HepG2 (cell line): ENCODE measurements around the gene MTHFD2. TPM values are rescaled to one million over a fixed set of nuclear protein-coding genes. Genes with fewer than 3 reads are reported as not detected.

ENCODE experiments used
- ATAC-seq: fragments of 200-7000 bp; cut with Tn5 transposase; 3 replicates; pipeline ENCODE4 v1.9.1; 2020; ENCODE audit warnings: mild to moderate bottlenecking, moderate library complexity
- BruUV-seq: library from RNA; stranded (reverse); fragments of 400-500 nt; replicated peaks from 2 replicates; lab custom pipeline; 2021; lab: Mats Ljungman, UMichigan
- CTCF ChIA-PET: fragments of 300-600 bp; formaldehyde crosslinking; extraction: SDS; loops from one replicate; lab custom pipeline; 2021; ENCODE audit warnings: low total read pairs, inconsistent platforms, low intra/inter-chr PET ratio; lab: Yijun Ruan, JAX
- POLR2A ChIA-PET: fragments of 350-600 bp; sonication (Branson Sonifier 250); formaldehyde crosslinking; loops from one replicate; lab custom pipeline; 2020; ENCODE audit warnings: antibody characterized with exemption, inconsistent platforms; lab: Yijun Ruan, JAX
- DNase-seq: peaks from one replicate; pipeline ENCODE4 v3.0.0-alpha.2; 2015; ENCODE audit warnings: low spot score
- FAIRE-seq: peaks from 3 replicates; lab custom pipeline; 2011; peaks lifted over from hg19 to GRCh38; lab: Jason Lieb, UNC
- H2AFZ ChIP-seq: one replicate; pipeline ENCODE4 v1.6.1; 2011; ENCODE audit warnings: low read length, inconsistent platforms
- H3K27ac ChIP-seq: fragments of 300-600 bp; 3 replicates; pipeline ENCODE4 v1.8.0; 2011; ENCODE audit warnings: mixed run types, mild to moderate bottlenecking, mixed read lengths, low read length, inconsistent platforms; ENCODE audit not compliant: insufficient read depth; ENCODE audit errors: extremely low read length
- H3K27me3 ChIP-seq, 2 experiments: fragments of 200-600 bp in 1 of 2; 2 replicates in 1 of 2; 3 replicates in 1 of 2; pipeline versions ENCODE4 v1.6.0 to v1.8.0; 2011; ENCODE audit warnings: low read length in 2 of 2, mild to moderate bottlenecking in 2 of 2, moderate library complexity in 2 of 2, inconsistent platforms in 1 of 2; ENCODE audit not compliant: insufficient read depth in 2 of 2, control insufficient read depth in 1 of 2
- H3K36me3 ChIP-seq, 2 experiments: fragments of 200-600 bp in 1 of 2; replicated peaks in 1 of 2; 2 replicates in 1 of 2; 3 replicates in 1 of 2; pipeline versions ENCODE4 v1.5.1 to v1.8.0; 2011; ENCODE audit warnings: low read length in 2 of 2, inconsistent platforms in 1 of 2; ENCODE audit not compliant: insufficient read depth in 2 of 2, control insufficient read depth in 1 of 2
- H3K4me1 ChIP-seq: 2 replicates; pipeline ENCODE4 v1.5.1; 2012; ENCODE audit warnings: low read length, inconsistent platforms; ENCODE audit not compliant: insufficient read depth
- H3K4me2 ChIP-seq: 2 replicates; pipeline ENCODE4 v1.6.0; 2011; ENCODE audit warnings: low read depth, low read length, inconsistent platforms
- H3K4me3 ChIP-seq, 3 experiments: fragments of 200-600 bp in 1 of 3; sonication (generic), shearing (Covaris generic) in 1 of 3; replicated peaks in 1 of 3; 2 replicates each; pipeline ENCODE4 v1.5.1; 2011 to 2016; ENCODE audit warnings: low read length in 3 of 3, inconsistent platforms in 2 of 3, low read depth in 2 of 3, mild to moderate bottlenecking in 2 of 3, control low read depth in 1 of 3, mixed read lengths in 1 of 3; ENCODE audit not compliant: insufficient read depth in 1 of 3
- H3K79me2 ChIP-seq: one replicate; pipeline ENCODE4 v1.6.1; 2011; ENCODE audit warnings: low read length, inconsistent platforms; ENCODE audit not compliant: insufficient read depth
- H3K9ac ChIP-seq: 2 replicates; pipeline ENCODE4 v1.6.0; 2011; ENCODE audit warnings: mild to moderate bottlenecking, low read depth, low read length, inconsistent platforms; ENCODE audit not compliant: insufficient read depth
- H3K9me3 ChIP-seq: 2 replicates; pipeline ENCODE4 v1.5.1; 2012; ENCODE audit warnings: mild to moderate bottlenecking, low read length
- H4K20me1 ChIP-seq: 2 replicates; pipeline ENCODE4 v1.6.0; 2011; ENCODE audit warnings: inconsistent platforms, mild to moderate bottlenecking, low read length, moderate library complexity; ENCODE audit not compliant: insufficient read depth
- CCAR2 ChIP-seq: fragments of 200-400 bp; formaldehyde crosslinking; optimal IDR thresholded peaks from 2 replicates; pipeline ENCODE3; 2018; ENCODE audit warnings: low read depth, mild to moderate bottlenecking, low read length, moderate library complexity
- CERS6 ChIP-seq: sonication (generic); formaldehyde crosslinking; IDR thresholded peaks from 2 replicates; pipeline ENCODE4 v1.5.0; 2020; ENCODE audit warnings: missing genetic modification reagents
- CSRNP1 ChIP-seq: sonication (generic); formaldehyde crosslinking; IDR thresholded peaks from 2 replicates; pipeline ENCODE4 v1.8.1; 2023; ENCODE audit warnings: mild to moderate bottlenecking, missing genetic modification reagents
- DDIT3 ChIP-seq: sonication (generic); formaldehyde crosslinking; IDR thresholded peaks from 2 replicates; pipeline ENCODE4 v1.4.0; 2020; ENCODE audit warnings: mild to moderate bottlenecking, missing genetic modification reagents
- EP300 ChIP-seq, 3 experiments: sonication (generic) in 1 of 3; formaldehyde crosslinking in 1 of 3; IDR thresholded peaks; 2 replicates each; pipeline versions ENCODE4 v1.5.1 to v1.6.1; 2011 to 2020; ENCODE audit warnings: low read depth in 2 of 3, low read length in 2 of 3, borderline replicate concordance in 1 of 3, improper control_type of control experiment in 1 of 3, mild to moderate bottlenecking in 1 of 3, missing genetic modification reagents in 1 of 3, moderate library complexity in 1 of 3
- FLYWCH1 ChIP-seq: sonication (generic); formaldehyde crosslinking; IDR thresholded peaks from 2 replicates; pipeline ENCODE4 v1.8.1; 2023; ENCODE audit warnings: mild to moderate bottlenecking, missing genetic modification reagents
- GATA4 ChIP-seq: sonication (generic); IDR thresholded peaks from 2 replicates; pipeline ENCODE4 v1.6.1; 2016; ENCODE audit warnings: antibody characterized with exemption, low read depth, borderline replicate concordance
- HNF4A ChIP-seq: sonication (generic); formaldehyde crosslinking; IDR thresholded peaks from 2 replicates; pipeline ENCODE4 v1.4.0; 2020; ENCODE audit warnings: missing genetic modification reagents
- NFE2 ChIP-seq: sonication (generic); formaldehyde crosslinking; IDR thresholded peaks from 2 replicates; pipeline ENCODE4 v1.4.0; 2020; ENCODE audit warnings: missing genetic modification reagents
- ONECUT2 ChIP-seq: sonication (generic); formaldehyde crosslinking; IDR thresholded peaks from 2 replicates; pipeline ENCODE4 v1.4.0; 2020; ENCODE audit warnings: missing genetic modification reagents
- RARA ChIP-seq: IDR thresholded peaks from 2 replicates; pipeline ENCODE4 v1.6.1; 2016; ENCODE audit warnings: missing genetic modification reagents, missing compliant biosample characterization
- ZBTB20 ChIP-seq: sonication (generic); formaldehyde crosslinking; IDR thresholded peaks from 2 replicates; pipeline ENCODE4 v1.8.1; 2023; ENCODE audit warnings: missing genetic modification reagents, low read depth, mild to moderate bottlenecking, borderline replicate concordance
- ZBTB43 ChIP-seq: sonication (generic); formaldehyde crosslinking; conservative IDR thresholded peaks from 2 replicates; pipeline ENCODE4 v1.4.0; 2020; ENCODE audit warnings: missing genetic modification reagents
- ZNF280B ChIP-seq: sonication (generic); formaldehyde crosslinking; IDR thresholded peaks from 2 replicates; pipeline ENCODE4 v1.5.0; 2020; ENCODE audit warnings: missing genetic modification reagents, mild to moderate bottlenecking, borderline replicate concordance
- ZNF34 ChIP-seq: sonication (generic); formaldehyde crosslinking; IDR thresholded peaks from 2 replicates; pipeline ENCODE4 v1.4.0; 2020; ENCODE audit warnings: mild to moderate bottlenecking, missing genetic modification reagents, borderline replicate concordance
- ZNF660 ChIP-seq: sonication (generic); formaldehyde crosslinking; IDR thresholded peaks from 2 replicates; pipeline ENCODE4 v1.5.1; 2020; ENCODE audit warnings: mild to moderate bottlenecking, low read depth, missing genetic modification reagents, borderline replicate concordance
- WGBS: methylation state at CpG from one replicate; pipeline ENCODE4 v1.1.6; 2017; ENCODE audit warnings: low lambda C conversion rate; 5-methylcytosine and 5-hydroxymethylcytosine counted together
- in situ Hi-C: cut with HindIII; loops from 2 replicates; pipeline ENCODE4 v1.10.0; 2017; ENCODE audit warnings: low pct_unique_long_range_greater_than_20kb; ENCODE audit not compliant: extremely low pct_ligation_motif_present
- intact Hi-C: fragments of 100-400 bp; cut with micrococcal nuclease; formaldehyde crosslinking; loops from one replicate; pipeline ENCODE4 v1.10.0; 2022; ENCODE audit not compliant: unreplicated experiment
- polyA plus RNA-seq, 8 experiments: library from polyadenylated mRNA; depleted of rRNA in 3 of 8; stranded (reverse) in 7 of 8; unstranded in 1 of 8; fragments of >200 nt; fragmentation: Illumina TruSeq in 4 of 8; extraction: Trizol in 4 of 8; gene quantifications; 2 replicates each; pipeline versions ENCODE4 v1.2.1 to v1.2.3, GENCODE V29; 2011 to 2016; ENCODE audit warnings: low read depth in 4 of 8, missing spikeins in 1 of 8, mixed read lengths in 1 of 8; ENCODE audit not compliant: insufficient read depth in 1 of 8
- total RNA-seq, 5 experiments: library from RNA; depleted of rRNA; stranded (reverse); fragments of >200 nt; fragmentation: Illumina TruSeq; extraction: Trizol; gene quantifications; 2 replicates each; pipeline ENCODE4 v1.2.3, GENCODE V29; 2016; ENCODE audit warnings: low read depth in 1 of 5

Gene MTHFD2
- total and polyA plus RNA-seq, 2 of the 13 experiments (the other 11 are each of a cell fraction or from before 2014, with no cell fraction given), result 188 to 269 TPM

- in situ Hi-C loops (no loop called here), intact Hi-C loops (no loop called here)
- CTCF ChIA-PET, result no interaction called here
- DNase-seq (no peak), FAIRE-seq (no peak), ATAC-seq (no peak)
- BruUV-seq, result no TSS peak
- WGBS, result 50% methylated on average over 1 of the region's 1 CpG
- no peaks in the 10 kb centered on the region for H3K9me3 ChIP-seq
- POLR2A ChIA-PET, result interaction anchor here (5.6 kb wide), 1 partner anchor 23 kb away, joined by 53 read pairs; the partner anchor contains the start of gene MOB1A
- no peak overlapping the region for H3K27ac ChIP-seq
- H3K27me3 ChIP-seq, result no peaks in the 10 kb centered on the region; a peak in 1 of 5 replicates
- H3K4me2 ChIP-seq, result peak overlapping the region; percentile 73
- TF ChIP-seq CSRNP1 (CRISPR knock-in tag) (no peak), FLYWCH1 (CRISPR knock-in tag) (no peak), DDIT3 (CRISPR knock-in tag) (no peak), ZBTB43 (CRISPR knock-in tag) (no peak), ZNF34 (no peak), EP300 (IDR thresholded peaks at IDR 0.05; ENCODE audit: low read depth in 2 of 2, low read length in 2 of 2) (no peak), EP300 (CRISPR knock-in tag; IDR thresholded peaks at IDR 0.05; ENCODE audit: borderline replicate concordance) (no peak), GATA4 (no peak), CERS6 (CRISPR knock-in tag) (no peak), CCAR2 (no peak), ZBTB20 (CRISPR knock-in tag) (no peak), ONECUT2 (CRISPR knock-in tag) (no peak), ZNF280B (no peak), HNF4A (no peak), ZNF660 (CRISPR knock-in tag) (no peak), NFE2 (CRISPR knock-in tag) (no peak), RARA (no peak)
- peaks cover 3 to 33% of the 10 kb centered on the region in 2 experiments; a peak in 4 of 5 replicates for H3K36me3 ChIP-seq
- no peak overlapping the region for H3K9ac ChIP-seq
- peak overlapping the region in 1 of 3 experiments; percentile 72; a peak in 1 of 6 replicates for H3K4me3 ChIP-seq
- H2AFZ ChIP-seq, result no peak overlapping the region
- peaks cover 66% of the 10 kb centered on the region for H3K4me1 ChIP-seq
- peaks cover 74% of the 10 kb centered on the region for H3K79me2 ChIP-seq
- H4K20me1 ChIP-seq, result peaks cover 66% of the 10 kb centered on the region
Observed at GRCh38 chr2:74201596-74201995, 3.2 kb downstream of the MTHFD2 start.
